Measurements from ENCODE around the gene CTTNBP2.

- no peak for TF ChIP-seq CTCF (IDR thresholded peaks at IDR 0.05)
- no peak for TF ChIP-seq POLR2A (IDR thresholded peaks at IDR 0.05)
These were observed 17.0 kb downstream of the CTTNBP2 start for GRCh38 chr7:117856196-117856595.

All from adrenal gland (tissue), 5 donors.